OCI-LY1 (cell line): ENCODE data around the gene SURF6.

Experiments used
- H2AFZ ChIP-seq: fragments of 200-600 bp; sonication (generic), shearing (Covaris generic); 2 replicates; pipeline ENCODE4 v1.6.0; 2014; ENCODE audit warnings: antibody characterized with exemption, mild to moderate bottlenecking, low read length
- H3F3A ChIP-seq: fragments of 200-600 bp; sonication (generic), shearing (Covaris generic); 2 replicates; pipeline ENCODE4 v1.6.0; 2014; ENCODE audit warnings: mild to moderate bottlenecking, antibody characterized with exemption, low read length, moderate library complexity; ENCODE audit not compliant: insufficient read depth
- H3K27ac ChIP-seq: fragments of 200-600 bp; sonication (generic); 2 replicates; pipeline ENCODE4 v1.5.1; 2014; ENCODE audit warnings: low read length, mixed run types, mild to moderate bottlenecking, low read depth; ENCODE audit not compliant: poor library complexity, severe bottlenecking
- H3K27me3 ChIP-seq: fragments of 200-600 bp; sonication (generic); 2 replicates; pipeline ENCODE4 v1.6.0; 2014; ENCODE audit warnings: antibody characterized with exemption, mild to moderate bottlenecking, low read length, moderate library complexity; ENCODE audit not compliant: insufficient read depth
- H3K36me3 ChIP-seq: fragments of 200-600 bp; sonication (generic); 2 replicates; pipeline ENCODE4 v1.6.1; 2014; ENCODE audit warnings: mild to moderate bottlenecking, antibody characterized with exemption, low read length, moderate library complexity, mixed read lengths; ENCODE audit not compliant: insufficient read depth
- H3K4me1 ChIP-seq: fragments of 200-600 bp; sonication (generic); 2 replicates; pipeline ENCODE4 v1.5.1; 2014; ENCODE audit warnings: mild to moderate bottlenecking, low read length, moderate library complexity; ENCODE audit not compliant: insufficient read depth, severe bottlenecking
- H3K4me2 ChIP-seq: fragments of 200-600 bp; sonication (generic), shearing (Covaris generic); 2 replicates; pipeline ENCODE4 v1.6.1; 2014; ENCODE audit warnings: low read length
- H3K4me3 ChIP-seq: fragments of 200-600 bp; sonication (generic); 2 replicates; pipeline ENCODE4 v1.5.1; 2014; ENCODE audit warnings: low read length, low read depth, mild to moderate bottlenecking, mixed read lengths; ENCODE audit not compliant: poor library complexity, severe bottlenecking
- H3K79me2 ChIP-seq: fragments of 200-600 bp; shearing (Covaris generic); 2 replicates; pipeline ENCODE4 v1.6.1; 2016; ENCODE audit warnings: mixed run types, low read length, mixed read lengths; ENCODE audit not compliant: insufficient read depth
- H3K9ac ChIP-seq: fragments of 200-600 bp; sonication (generic), shearing (Covaris generic); 2 replicates; pipeline ENCODE4 v1.6.1; 2014; ENCODE audit warnings: mild to moderate bottlenecking, low read length, mixed read lengths
- H3K9me2 ChIP-seq: fragments of 200-600 bp; sonication (generic), shearing (Covaris generic); 2 replicates; pipeline ENCODE4 v1.6.1; 2014; ENCODE audit warnings: low read depth, mild to moderate bottlenecking, low read length, mixed read lengths
- H3K9me3 ChIP-seq: fragments of 200-600 bp; shearing (Covaris generic); 2 replicates; pipeline ENCODE4 v1.6.1; 2014; ENCODE audit warnings: low read length, mixed read lengths
- H4K20me1 ChIP-seq: fragments of 200-600 bp; sonication (generic), shearing (Covaris generic); 2 replicates; pipeline ENCODE4 v1.6.0; 2016; ENCODE audit warnings: mild to moderate bottlenecking, low read length; ENCODE audit not compliant: insufficient read depth
- EZH2 ChIP-seq: fragments of 200-600 bp; sonication (generic), shearing (Covaris generic); IDR thresholded peaks from 2 replicates; pipeline ENCODE4 v1.8.0; 2017; ENCODE audit warnings: borderline replicate concordance, mixed run types, mild to moderate bottlenecking, antibody characterized with exemption, low read length, moderate library complexity, mixed read lengths
- TF ChIP-seq, protein P1 (sequence below): fragments of 200-600 bp; sonication (generic), shearing (Covaris generic); IDR thresholded peaks from 2 replicates; pipeline ENCODE4 v1.5.1; 2017; ENCODE audit warnings: mild to moderate bottlenecking, antibody characterized with exemption, low read length, moderate library complexity, mixed read lengths

SURF6 gene

DNA sequence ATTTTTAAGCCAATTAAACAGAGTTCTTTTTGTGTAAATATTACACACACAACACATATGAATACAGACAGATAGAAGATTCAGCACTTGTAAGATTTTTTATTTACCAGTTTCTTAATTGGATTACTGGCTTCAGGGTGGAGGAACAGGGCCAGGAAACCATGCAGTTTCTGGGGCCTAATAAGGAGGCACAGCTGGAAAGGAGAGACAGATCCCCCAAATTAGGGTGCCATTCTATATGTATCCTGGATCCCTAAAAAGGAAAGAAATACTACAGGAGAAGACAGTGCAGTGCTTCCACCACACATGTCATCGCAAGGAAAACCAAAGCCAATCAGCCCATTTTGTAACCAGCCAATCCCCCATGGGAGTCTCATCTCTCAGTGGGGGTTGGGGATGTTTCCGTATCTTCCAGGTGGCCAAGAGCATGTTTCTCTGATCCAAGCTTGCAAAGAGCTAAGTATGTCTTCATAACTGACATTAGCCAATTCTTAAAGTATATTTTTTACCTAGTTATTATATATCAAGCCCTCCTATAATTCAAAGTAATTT is 45.2 kb downstream of the SURF6 start:
- H3K9ac ChIP-seq, result no peak overlapping the region
- no peaks in the 10 kb centered on the region for H3F3A ChIP-seq
- no peaks in the 10 kb centered on the region for H3K4me1 ChIP-seq
- TF ChIP-seq, protein P1, sequence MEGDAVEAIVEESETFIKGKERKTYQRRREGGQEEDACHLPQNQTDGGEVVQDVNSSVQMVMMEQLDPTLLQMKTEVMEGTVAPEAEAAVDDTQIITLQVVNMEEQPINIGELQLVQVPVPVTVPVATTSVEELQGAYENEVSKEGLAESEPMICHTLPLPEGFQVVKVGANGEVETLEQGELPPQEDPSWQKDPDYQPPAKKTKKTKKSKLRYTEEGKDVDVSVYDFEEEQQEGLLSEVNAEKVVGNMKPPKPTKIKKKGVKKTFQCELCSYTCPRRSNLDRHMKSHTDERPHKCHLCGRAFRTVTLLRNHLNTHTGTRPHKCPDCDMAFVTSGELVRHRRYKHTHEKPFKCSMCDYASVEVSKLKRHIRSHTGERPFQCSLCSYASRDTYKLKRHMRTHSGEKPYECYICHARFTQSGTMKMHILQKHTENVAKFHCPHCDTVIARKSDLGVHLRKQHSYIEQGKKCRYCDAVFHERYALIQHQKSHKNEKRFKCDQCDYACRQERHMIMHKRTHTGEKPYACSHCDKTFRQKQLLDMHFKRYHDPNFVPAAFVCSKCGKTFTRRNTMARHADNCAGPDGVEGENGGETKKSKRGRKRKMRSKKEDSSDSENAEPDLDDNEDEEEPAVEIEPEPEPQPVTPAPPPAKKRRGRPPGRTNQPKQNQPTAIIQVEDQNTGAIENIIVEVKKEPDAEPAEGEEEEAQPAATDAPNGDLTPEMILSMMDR, result no peak
- no peaks in the 10 kb centered on the region for H4K20me1 ChIP-seq
- no peak overlapping the region for H2AFZ ChIP-seq
- H3K36me3 ChIP-seq, result no peaks in the 10 kb centered on the region
- no peak overlapping the region for H3K4me2 ChIP-seq
- no peaks in the 10 kb centered on the region for H3K79me2 ChIP-seq
- H3K9me2 ChIP-seq, result no peaks in the 10 kb centered on the region
- H3K9me3 ChIP-seq, result peaks cover 18% of the 10 kb centered on the region
- H3K27ac ChIP-seq, result no peak overlapping the region
- no peaks in the 10 kb centered on the region for H3K27me3 ChIP-seq
- H3K4me3 ChIP-seq, result no peak overlapping the region

DNA sequence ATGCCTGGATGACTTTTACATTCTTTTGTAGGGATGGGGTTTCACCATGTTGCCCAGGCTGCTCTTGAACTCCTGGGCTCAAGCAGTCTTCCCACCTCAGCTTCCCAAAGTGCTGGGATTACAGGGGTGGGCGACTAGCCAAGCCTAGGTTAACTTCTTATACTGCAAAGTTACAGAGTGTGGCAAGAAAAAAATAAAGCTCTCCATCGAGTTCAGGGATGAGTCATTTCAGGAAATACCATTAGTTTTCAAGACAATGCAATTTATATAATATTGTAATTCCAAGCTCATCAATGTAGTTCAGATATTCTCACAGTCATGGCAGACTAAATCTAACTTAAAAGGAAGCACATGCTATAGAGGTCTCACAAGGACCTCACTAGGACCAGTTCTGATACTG is 49.5 kb downstream of the SURF6 start:
- Histone ChIP-seq H2AFZ (no peak overlapping the region), H3F3A (no peaks in the 10 kb centered on the region), H4K20me1 (no peaks in the 10 kb centered on the region), H3K4me1 (no peaks in the 10 kb centered on the region), H3K36me3 (no peaks in the 10 kb centered on the region), H3K9me3 (peaks cover 17% of the 10 kb centered on the region), H3K79me2 (no peaks in the 10 kb centered on the region), H3K4me2 (no peak overlapping the region), H3K9ac (no peak overlapping the region), H3K4me3 (no peak overlapping the region), H3K27me3 (no peaks in the 10 kb centered on the region), H3K9me2 (no peaks in the 10 kb centered on the region), H3K27ac (no peak overlapping the region)
- no peak for TF ChIP-seq EZH2
- TF ChIP-seq, protein P1, result no peak

DNA sequence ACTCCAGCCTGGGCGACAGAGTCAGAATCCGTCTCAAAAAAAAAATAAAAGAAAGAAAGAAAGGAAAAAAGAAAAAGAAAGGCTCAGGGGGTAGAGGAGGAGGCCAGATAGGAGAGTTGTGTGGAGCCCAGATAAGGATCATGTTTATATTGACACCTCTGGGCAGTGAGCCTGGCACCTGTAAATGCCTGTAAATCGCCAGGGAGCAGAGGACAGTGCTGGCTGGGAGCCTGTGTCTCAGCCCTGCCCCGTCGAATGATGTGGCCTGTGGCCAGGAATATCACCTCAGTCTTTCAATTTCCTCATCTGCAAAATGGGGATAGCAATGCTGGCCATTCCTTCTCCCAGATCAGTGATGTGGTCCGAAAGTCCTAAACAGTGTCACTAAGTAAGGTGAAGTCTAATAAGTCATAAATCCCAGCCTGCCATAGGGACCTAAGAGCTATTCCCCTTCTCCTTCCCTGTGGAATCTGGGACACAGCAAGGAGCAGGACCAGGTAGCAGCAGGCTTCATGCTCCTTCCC is 50.7 kb downstream of the SURF6 start:
- H3K9ac ChIP-seq, result no peak overlapping the region
- H3K36me3 ChIP-seq, result no peaks in the 10 kb centered on the region
- no peak overlapping the region for H3K4me3 ChIP-seq
- no peaks in the 10 kb centered on the region for H3F3A ChIP-seq
- H3K27me3 ChIP-seq, result no peaks in the 10 kb centered on the region
- H3K4me1 ChIP-seq, result no peaks in the 10 kb centered on the region
- no peaks in the 10 kb centered on the region for H3K79me2 ChIP-seq
- no peak for TF ChIP-seq EZH2
- TF ChIP-seq, protein P1, result no peak
- H3K4me2 ChIP-seq, result no peak overlapping the region
- 0 out of 2 replicates have a peak, but pooled peaks cover 5% of the 10 kb centered on the region for H3K9me3 ChIP-seq
- no peaks in the 10 kb centered on the region for H4K20me1 ChIP-seq
- no peak overlapping the region for H3K27ac ChIP-seq
- H3K9me2 ChIP-seq, result no peaks in the 10 kb centered on the region
- no peak overlapping the region for H2AFZ ChIP-seq
